Measurements from ENCODE around the gene UBL5.
"Not testable (repeated sequence)": the region's sequence is repeated elsewhere in the genome, so short reads cannot be mapped to it uniquely, and the experiment has no call there.

The UBL5 gene

GRCh38 chr19:9811139-9811538, 16.6 kb upstream of the UBL5 start:
- DNase-seq (ENCODE audit: low read depth, low spot score), result no peak

- no peak for DNase-seq (ENCODE audit: low read depth, low spot score)
Measured at GRCh38 chr19:9818175-9818733, 9.5 kb upstream of the UBL5 start.

DNA sequence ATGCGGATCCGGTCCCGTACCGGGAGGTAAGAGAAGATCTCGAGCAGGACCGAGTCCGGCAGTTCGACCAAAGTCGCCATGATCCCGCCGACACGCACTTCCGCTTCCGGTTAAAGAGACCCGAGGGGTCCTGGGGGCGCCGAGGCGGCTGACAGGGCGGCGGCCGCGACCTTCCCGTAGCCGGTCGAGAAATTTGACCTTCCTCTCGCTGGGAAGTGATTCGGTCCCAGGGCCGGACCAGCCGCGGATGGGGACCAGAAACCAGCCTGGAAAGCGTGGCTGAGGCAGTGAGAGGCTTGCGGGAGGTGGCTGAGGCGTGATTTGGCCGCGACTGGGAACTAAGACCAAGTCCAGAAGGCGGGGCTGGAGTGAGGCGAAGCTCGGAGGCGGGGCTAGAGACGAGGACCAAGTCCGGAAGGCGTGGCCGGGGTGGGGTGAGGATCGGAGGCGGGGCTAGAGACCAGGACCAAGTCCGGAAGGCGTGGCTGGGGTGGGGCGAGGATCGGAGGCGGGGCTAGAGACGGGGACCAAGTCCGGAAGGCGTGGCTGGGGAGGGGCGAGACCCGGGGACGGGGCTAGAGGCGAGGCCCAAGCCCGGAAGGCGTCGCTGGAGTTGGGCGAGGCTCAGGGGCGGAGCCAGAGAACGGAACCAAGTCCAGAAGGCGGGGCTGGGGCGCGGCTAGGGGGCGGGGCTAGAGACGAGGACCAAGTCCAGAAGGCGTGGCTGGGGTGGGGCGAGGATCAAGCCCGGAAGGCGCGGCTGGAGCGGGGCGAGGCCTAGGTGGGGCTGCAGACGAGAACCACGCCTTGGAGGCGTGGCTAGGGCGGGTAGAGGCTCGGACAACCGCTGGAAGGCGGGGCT, 8.8 kb upstream of the UBL5 start, which contains the start of gene FBXL12:
TSS of gene FBXL12 (minus strand) at position 346 of the 862 bp plus-strand sequence. CDS start at position 80, 266 bp downstream.
- peak; percentile 98 for DNase-seq (ENCODE audit: low read depth, low spot score)

GRCh38 chr19:9819596-9819909, 8.2 kb upstream of the UBL5 start:
- no peak for DNase-seq (ENCODE audit: low read depth, low spot score)

GRCh38 chr19:9820034-9820433, 7.7 kb upstream of the UBL5 start:
- DNase-seq (ENCODE audit: low read depth, low spot score), result not testable (repeated sequence)

- DNase-seq (ENCODE audit: low read depth, low spot score), result no peak
Measured at GRCh38 chr19:9823816-9824215, 3.9 kb upstream of the UBL5 start.

DNA sequence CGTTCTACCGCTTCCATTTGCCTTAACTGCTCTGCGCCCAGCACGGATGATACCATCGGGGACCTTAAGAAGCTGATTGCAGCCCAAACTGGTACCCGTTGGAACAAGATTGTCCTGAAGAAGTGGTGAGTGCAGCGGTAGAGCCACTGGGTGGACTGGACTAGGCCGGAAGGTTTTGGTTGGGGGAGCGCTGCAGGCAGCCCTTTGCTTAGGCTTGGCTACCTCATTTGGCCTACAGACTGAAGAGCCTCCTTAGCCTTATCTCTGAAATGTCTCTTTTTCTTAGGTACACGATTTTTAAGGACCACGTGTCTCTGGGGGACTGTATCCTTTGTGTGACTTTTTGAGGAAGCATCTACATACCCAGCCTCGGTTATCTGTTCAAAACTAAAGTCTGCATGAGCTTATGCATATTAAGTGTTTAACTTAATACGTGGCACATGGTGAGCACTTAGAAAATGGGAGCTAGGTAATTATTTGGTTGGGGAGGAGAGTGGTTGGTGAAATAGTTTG, 889 bp downstream of the UBL5 start:
- DNase-seq (ENCODE audit: low read depth, low spot score), result no peak

GRCh38 chr19:9834307-9834725, 6.6 kb downstream of the UBL5 start:
- DNase-seq (ENCODE audit: low read depth, low spot score), result no peak

DNA sequence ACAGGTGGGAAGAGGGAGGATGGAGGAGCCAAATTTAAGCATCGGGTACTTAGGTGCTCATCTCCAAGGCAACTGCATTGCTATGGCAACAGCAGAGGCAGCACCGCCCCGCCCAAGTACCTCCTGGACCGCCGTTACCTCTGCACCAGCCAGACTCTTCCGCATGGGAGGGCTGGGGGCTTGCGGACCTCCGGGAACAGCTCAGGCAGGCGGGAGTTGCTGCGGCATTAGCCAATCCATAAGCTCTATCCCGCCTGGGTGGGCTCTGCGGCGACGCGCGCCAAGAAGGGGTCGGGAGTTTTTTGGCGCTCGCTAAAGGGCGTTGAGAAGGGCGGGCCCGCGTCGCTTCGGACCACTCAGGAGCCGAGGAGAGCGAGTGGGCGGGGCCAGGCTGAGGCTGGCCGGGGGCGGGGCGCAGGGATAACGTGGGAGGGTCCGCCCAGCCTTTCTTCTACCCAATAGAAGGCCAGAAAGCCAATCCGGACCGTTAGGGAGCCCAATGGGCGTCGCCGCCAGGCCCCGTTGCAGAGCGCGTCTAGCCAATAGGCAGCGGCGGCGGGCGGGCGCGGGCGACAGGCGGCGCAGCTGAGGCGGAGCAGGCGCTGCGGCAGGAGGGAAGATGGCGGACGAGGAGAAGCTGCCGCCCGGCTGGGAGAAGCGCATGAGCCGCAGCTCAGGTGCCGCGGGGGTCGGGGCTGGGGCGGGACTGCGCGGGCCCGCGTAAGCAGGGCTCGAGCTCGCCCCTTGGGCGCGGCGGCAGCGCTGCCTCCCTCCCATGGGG, 7.2 kb downstream of the UBL5 start, which contains the start of gene PIN1:
TSS of gene PIN1 (plus strand) at position 593 of the 781 bp plus-strand sequence. CDS start at position 620, 27 bp downstream.
- DNase-seq (ENCODE audit: low read depth, low spot score), result peak; percentile 97

DNA sequence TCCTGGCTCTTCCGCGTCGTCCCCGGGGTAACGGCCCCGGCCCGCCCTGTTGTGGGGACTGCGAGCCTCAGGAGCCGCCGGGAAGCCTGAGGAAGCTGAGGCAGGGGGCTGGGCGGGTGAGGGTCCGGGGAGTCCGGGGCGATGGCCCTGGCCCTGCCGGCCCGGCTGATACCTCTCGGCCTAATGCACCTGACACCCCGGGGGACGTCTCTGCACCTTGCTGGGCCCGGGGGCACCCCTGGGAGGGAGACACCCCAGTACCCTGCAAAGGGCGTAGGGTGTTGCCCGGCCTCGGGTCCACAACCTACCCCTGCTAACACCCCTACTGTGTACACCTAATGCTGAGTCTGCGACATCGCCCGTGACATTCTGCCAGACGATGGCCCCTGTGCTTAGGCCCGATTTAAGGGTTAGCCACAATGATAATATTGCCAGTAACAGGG, 7.8 kb downstream of the UBL5 start:
- DNase-seq (ENCODE audit: low read depth, low spot score), result no peak

DNA sequence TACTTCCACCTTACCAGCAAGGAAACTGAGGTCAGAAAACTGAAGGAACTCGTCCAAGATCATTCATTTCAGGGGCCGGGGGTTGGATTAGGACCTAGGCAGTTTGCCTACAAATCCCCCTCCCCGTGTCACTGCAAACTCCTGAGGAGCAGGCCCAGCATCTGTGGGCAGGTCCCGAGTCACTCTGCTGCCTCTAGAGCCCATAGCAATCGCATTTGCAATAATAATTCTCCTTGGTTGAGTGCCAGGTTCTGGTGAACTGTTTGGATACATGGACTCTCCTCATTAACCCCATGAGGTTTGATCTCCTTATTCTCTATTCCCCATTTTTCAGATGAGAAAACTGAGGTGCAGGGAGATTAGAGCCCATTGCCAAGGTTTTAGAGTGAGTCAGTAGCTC, 8.3 kb downstream of the UBL5 start:
- no peak for DNase-seq (ENCODE audit: low read depth, low spot score)

- no peak for DNase-seq (ENCODE audit: low read depth, low spot score)
Measured at GRCh38 chr19:9838324-9838723, 10.6 kb downstream of the UBL5 start.

DNA sequence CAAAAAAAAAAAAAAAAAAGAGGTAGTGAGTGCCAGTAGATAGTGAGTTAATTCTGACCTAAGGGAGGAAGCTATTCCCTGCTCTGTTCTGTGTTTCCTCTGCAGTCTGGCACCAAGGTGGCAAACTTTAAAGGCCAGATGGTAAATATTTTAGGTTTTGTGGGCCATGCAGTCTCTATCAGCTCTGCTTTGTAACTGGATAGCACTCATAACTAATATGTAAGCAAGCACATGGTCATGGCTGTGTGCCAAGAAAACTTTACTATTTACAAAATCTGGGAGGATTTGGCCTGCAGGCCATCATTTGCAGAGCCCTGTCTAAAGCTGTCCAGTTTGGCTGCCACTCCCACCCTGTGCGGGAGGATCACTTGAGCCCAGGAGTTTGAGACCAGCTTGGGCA, 11.7 kb downstream of the UBL5 start:
- no peak for DNase-seq (ENCODE audit: low read depth, low spot score)

DNA sequence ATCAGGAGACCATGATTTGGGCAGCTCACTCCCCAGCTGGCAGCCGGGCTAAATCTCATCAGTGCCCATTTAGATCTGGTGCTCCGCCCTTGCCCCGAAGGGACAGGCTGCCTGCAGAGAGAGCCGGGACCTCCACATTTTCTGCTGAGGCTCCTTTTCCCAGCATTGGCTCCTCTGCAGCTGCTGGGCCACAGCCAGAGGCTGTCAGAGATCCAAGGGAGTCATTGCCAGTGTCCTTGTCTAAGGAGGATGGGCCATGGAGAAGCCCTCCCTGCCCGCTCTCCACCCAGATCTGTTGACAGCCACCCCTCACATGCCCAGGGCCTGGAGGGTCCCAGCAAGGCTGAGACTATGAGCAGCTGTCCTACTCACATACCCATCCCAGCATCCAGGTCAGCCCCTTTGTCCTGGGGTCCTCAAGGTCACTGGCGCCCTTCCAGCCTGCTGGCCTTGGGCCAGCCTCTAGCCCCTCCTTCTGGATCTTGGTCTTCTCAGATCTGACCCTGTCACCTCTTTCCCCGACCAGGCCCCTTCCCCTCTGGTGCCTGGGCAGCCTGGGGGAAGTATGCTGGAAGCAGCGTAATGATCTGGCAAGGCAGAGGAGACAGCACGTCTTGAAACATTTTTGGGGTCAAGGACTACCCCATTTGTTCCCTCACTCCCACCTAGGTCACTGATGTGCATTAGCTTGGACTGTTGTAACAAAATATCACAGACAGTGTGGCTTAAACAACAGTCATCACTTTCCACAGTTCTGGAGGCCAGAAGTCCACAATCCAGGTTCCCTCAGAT, 15.3 kb downstream of the UBL5 start:
- DNase-seq (ENCODE audit: low read depth, low spot score), result no peak

DNA sequence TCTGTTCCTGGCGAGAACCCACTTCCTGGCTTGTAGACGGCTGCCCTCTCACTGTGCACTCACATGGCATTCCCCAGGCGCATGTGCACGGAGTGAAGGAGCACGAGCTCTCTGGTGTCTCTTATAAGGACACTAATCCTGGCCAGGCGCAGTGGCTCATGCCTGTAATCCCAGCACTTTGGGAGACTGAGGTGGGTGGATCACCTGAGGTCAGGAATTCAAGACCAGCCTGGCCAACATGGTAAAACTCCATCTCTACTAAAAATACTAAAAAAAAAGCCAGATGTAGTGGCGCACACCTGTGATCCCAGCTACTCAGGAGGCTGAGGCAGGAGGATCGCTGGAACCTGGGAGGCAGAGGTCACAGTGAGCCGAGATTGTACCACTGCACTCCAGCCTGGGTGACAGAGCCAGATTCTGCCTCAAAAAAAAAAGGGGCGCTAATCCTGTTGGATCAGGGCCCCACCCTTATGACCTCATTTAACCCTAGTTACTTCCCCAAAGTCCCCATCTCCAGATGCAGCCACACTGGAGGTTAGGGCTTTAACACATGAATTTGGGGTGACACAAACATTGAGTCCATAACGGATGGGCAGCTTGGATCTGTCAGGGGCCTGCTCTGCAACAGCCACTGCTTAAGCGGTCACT, 16.0 kb downstream of the UBL5 start:
- DNase-seq (ENCODE audit: low read depth, low spot score), result not testable (repeated sequence)

- DNase-seq (ENCODE audit: low read depth, low spot score), result peak; percentile 44
Measured at GRCh38 chr19:9847087-9847671, 19.5 kb downstream of the UBL5 start.

GRCh38 chr19:9848060-9848459, 20.3 kb downstream of the UBL5 start:
- no peak for DNase-seq (ENCODE audit: low read depth, low spot score)

GRCh38 chr19:9848762-9849161, 21.0 kb downstream of the UBL5 start:
- no peak for DNase-seq (ENCODE audit: low read depth, low spot score)

- no peak for DNase-seq (ENCODE audit: low read depth, low spot score)
Measured at GRCh38 chr19:9849791-9850190, 22.1 kb downstream of the UBL5 start.

- DNase-seq (ENCODE audit: low read depth, low spot score), result no peak
Measured at GRCh38 chr19:9850235-9850959, 22.7 kb downstream of the UBL5 start.
